ENCODE measurements around the gene ACTR8. TPM values are rescaled to one million over a fixed set of nuclear protein-coding genes. Genes with fewer than 3 reads are reported as not detected.
A peak's percentile ranks its signal among the peaks of the same experiment; 100 is the strongest.

The ACTR8 gene
- total RNA-seq, 4 donors from 2014 or later = 14.0 to 40.0 (median 27.2) TPM

DNA sequence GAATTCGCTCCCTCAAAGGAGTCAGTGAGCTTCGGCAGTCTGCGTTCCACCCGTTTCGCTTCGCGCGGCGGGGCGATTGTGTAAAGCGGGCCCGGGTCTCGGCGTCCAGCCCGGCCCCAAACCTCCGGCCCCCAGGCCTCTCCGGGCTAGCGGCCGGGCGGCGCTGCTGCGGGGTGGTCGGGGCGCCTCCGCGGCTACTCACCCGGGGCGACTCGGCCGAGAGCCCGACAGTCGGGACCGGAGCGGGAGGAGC lies 36.1 kb downstream of the ACTR8 start:
- Histone ChIP-seq H3K9me3 (no peaks in the 10 kb centered on the region), H3K27ac (peak overlapping the region; percentile 72 to 92 (median 78)), H3K36me3 (no peaks in the 10 kb centered on the region), H3K27me3 (peaks cover 0 to 32% of the 10 kb centered on the region in 2 donors), H3K4me3 (peak overlapping the region; percentile 61 to 66 (median 63)), H3K4me1 (peaks cover 0 to 36% (median 15%) of the 10 kb centered on the region in 4 donors)
- DNase-seq (ENCODE audit: low spot score in 2 of 2) = no peak
- TF ChIP-seq, protein P1, sequence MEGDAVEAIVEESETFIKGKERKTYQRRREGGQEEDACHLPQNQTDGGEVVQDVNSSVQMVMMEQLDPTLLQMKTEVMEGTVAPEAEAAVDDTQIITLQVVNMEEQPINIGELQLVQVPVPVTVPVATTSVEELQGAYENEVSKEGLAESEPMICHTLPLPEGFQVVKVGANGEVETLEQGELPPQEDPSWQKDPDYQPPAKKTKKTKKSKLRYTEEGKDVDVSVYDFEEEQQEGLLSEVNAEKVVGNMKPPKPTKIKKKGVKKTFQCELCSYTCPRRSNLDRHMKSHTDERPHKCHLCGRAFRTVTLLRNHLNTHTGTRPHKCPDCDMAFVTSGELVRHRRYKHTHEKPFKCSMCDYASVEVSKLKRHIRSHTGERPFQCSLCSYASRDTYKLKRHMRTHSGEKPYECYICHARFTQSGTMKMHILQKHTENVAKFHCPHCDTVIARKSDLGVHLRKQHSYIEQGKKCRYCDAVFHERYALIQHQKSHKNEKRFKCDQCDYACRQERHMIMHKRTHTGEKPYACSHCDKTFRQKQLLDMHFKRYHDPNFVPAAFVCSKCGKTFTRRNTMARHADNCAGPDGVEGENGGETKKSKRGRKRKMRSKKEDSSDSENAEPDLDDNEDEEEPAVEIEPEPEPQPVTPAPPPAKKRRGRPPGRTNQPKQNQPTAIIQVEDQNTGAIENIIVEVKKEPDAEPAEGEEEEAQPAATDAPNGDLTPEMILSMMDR (IDR thresholded peaks at IDR 0.05) = no peak
- no peak for TF ChIP-seq POLR2A (IDR thresholded peaks at IDR 0.05)
- TF ChIP-seq EP300 (IDR thresholded peaks at IDR 0.05) = no peak
- 1% methylated on average over 26 to 27 of the region's 34 CpGs for WGBS, 2 donors

DNA sequence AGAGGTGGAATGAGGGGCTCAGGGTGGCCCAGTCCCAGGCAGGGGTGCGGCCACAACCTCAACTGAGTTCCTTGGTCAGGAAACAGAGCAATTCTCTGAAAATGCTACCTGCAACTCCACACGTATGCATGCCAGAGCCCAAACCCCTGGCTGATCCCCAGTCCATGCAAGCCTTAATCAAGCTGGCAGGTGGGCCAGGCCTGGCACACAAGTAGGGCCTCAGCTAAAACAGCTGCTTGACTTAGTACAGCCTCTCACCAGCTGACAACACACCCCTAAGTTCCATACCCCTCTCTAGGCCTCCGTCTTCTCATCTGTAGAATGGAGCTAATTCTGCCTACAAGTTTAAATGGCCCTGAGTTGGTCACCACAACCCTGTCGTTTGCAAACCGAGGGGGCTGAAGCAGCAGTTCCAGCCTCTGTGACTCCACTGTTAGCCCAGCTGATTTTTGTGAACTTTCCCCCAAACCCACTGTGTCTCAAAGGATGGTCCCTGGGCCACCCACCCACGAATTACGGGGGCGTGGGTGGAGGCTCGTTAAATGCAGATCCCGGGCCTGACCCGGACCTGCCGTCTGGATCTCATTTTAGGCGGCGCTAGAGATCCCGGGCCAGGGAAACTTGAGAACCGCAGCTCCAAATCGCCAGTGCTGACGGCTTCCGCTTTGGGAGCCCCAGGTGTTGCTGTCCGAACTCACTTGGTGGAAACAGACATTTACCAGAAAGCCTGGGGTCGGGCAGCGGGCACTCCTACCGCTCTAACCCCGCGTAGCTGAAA lies 36.7 kb downstream of the ACTR8 start:
- Histone ChIP-seq H3K27me3 (peaks cover 0 to 32% of the 10 kb centered on the region in 2 donors), H3K4me3 (peak overlapping the region; percentile 61 to 66 (median 63)), H3K36me3 (no peaks in the 10 kb centered on the region), H3K9me3 (no peaks in the 10 kb centered on the region), H3K27ac (peak overlapping the region; percentile 72 to 92 (median 78)), H3K4me1 (peaks cover 0 to 36% (median 15%) of the 10 kb centered on the region in 4 donors)
- 20 to 21% methylated on average over 23 to 24 of the region's 25 CpGs for WGBS, 2 donors
- peak; percentile 34 to 36 for DNase-seq (ENCODE audit: low spot score in 2 of 2)
- TF ChIP-seq, protein P1 (IDR thresholded peaks at IDR 0.05) = peak in 3 of 5 experiments; percentile 17 to 25 (median 20)
- no peak for TF ChIP-seq POLR2A (IDR thresholded peaks at IDR 0.05)
- TF ChIP-seq EP300 (IDR thresholded peaks at IDR 0.05) = no peak

DNA sequence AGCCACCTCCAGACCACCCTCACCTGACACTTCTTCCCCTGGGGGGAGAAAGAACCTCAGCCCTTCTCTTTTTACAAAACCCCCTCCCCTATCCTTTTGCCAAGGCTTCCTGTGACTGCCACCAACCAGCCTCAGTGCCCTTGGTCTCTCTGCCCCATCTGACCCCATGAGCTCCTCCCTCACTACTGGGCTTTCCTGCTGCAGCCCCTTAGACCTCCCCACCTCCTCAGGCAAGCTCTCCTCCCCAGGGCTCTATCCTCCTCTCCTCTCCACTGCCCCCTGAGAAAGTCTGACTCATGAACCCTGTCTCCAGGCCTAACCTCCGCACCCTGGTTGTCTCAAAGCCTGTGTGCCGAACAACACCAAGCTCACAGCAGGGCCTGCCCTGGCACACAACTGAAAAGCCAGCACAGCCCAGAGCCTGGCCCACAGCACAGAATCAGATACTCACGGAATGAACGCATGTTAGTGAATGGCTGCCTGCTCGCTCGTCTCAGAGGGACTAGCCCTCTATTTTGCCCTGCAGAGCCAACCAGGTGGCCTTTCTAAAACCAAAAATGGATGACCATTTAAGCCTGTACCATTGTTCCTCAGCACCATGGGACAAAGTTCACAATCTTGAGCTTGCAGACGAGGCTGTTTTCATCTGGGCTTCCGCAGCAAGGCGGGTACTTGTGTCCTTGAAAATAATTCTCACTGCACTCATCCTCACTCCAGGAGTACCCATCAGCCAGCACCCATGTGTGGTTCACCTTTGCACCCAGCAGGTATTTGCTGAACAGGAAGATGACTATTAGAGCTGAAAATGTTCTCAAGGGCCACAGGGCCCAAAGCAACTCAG lies 37.5 kb downstream of the ACTR8 start:
- DNase-seq (ENCODE audit: low spot score in 2 of 2) = no peak
- Histone ChIP-seq H3K9me3 (no peaks in the 10 kb centered on the region), H3K27me3 (peaks cover 0 to 32% of the 10 kb centered on the region in 2 donors), H3K36me3 (no peaks in the 10 kb centered on the region), H3K27ac (peak overlapping the region; percentile 56 to 92 (median 78)), H3K4me3 (peak overlapping the region in 1 of 4 donors; percentile 64), H3K4me1 (peaks cover 0 to 36% (median 15%) of the 10 kb centered on the region in 4 donors)
- TF ChIP-seq, protein P1 (IDR thresholded peaks at IDR 0.05) = no peak
- TF ChIP-seq EP300 (IDR thresholded peaks at IDR 0.05) (no peak), POLR2A (IDR thresholded peaks at IDR 0.05) (no peak)
- WGBS, 2 donors = 86 to 89% methylated on average over 9 of the region's 9 CpGs

- TF ChIP-seq EP300 (IDR thresholded peaks at IDR 0.05) (no peak), POLR2A (IDR thresholded peaks at IDR 0.05) (no peak)
- TF ChIP-seq, protein P1 (IDR thresholded peaks at IDR 0.05) = no peak
- Histone ChIP-seq H3K9me3 (no peaks in the 10 kb centered on the region), H3K27me3 (peaks cover 0 to 31% of the 10 kb centered on the region in 2 donors), H3K36me3 (peaks cover 0 to 5% (median 0%) of the 10 kb centered on the region in 3 donors), H3K4me1 (peaks cover 0 to 36% (median 15%) of the 10 kb centered on the region in 4 donors), H3K27ac (peak overlapping the region; percentile 56 to 92 (median 78)), H3K4me3 (no peak overlapping the region)
- no peak for DNase-seq (ENCODE audit: low spot score in 2 of 2)
- 74 to 81% methylated on average over 10 of the region's 10 CpGs for WGBS, 2 donors
Observed at GRCh38 chr3:53843195-53844177, 38.5 kb downstream of the ACTR8 start.
